ENCODE results near the gene ZNF727.

- TF ChIP-seq CTCF (IDR thresholded peaks at IDR 0.05) = no peak
- no peak for TF ChIP-seq E2F5 (CRISPR knock-in tag; IDR thresholded peaks at IDR 0.05)
- TF ChIP-seq NR2C2 (CRISPR knock-in tag; IDR thresholded peaks at IDR 0.05) = no peak
- TF ChIP-seq NFYB (CRISPR knock-in tag; conservative IDR thresholded peaks at IDR 0.05; ENCODE audit: low read depth) = no peak
- no peak for TF ChIP-seq CREB1 (CRISPR knock-in tag; IDR thresholded peaks at IDR 0.05)
- TF ChIP-seq ARID4B (CRISPR knock-in tag; IDR thresholded peaks at IDR 0.05; ENCODE audit: borderline replicate concordance) = no peak
- no peak for TF ChIP-seq ESRRA (CRISPR knock-in tag; IDR thresholded peaks at IDR 0.05; ENCODE audit: borderline replicate concordance)
- no peak for TF ChIP-seq FOXJ3 (CRISPR knock-in tag; IDR thresholded peaks at IDR 0.05; ENCODE audit: borderline replicate concordance)
- TF ChIP-seq CREM (CRISPR knock-in tag; IDR thresholded peaks at IDR 0.05) = no peak
- no peak for TF ChIP-seq KAT7 (CRISPR knock-in tag; IDR thresholded peaks at IDR 0.05; ENCODE audit: borderline replicate concordance)
- TF ChIP-seq USF1 (CRISPR knock-in tag; IDR thresholded peaks at IDR 0.05) = no peak
- TF ChIP-seq USF2 (CRISPR knock-in tag; IDR thresholded peaks at IDR 0.05) = no peak
Observed at GRCh38 chr7:63998549-63998948, 46.7 kb upstream of the ZNF727 start, which contains the start of gene ZNF722.
